Smooth muscle cell (in vitro differentiated cells): ENCODE measurements around the gene ST8SIA5. TPM values are rescaled to one million over a fixed set of nuclear protein-coding genes. Genes with fewer than 3 reads are reported as not detected.

Experiments used
- DNase-seq: peaks from one replicate; lab custom pipeline; 2025; ENCODE audit not compliant: unreplicated experiment; lab: John Stamatoyannopoulos, UW
- H2AFZ ChIP-seq: fragments of 200-600 bp; sonication (generic); 2 replicates; pipeline ENCODE4 v1.6.0; 2016; ENCODE audit warnings: antibody characterized with exemption, low read depth, mild to moderate bottlenecking
- H3F3A ChIP-seq: fragments of 200-600 bp; sonication (generic); 2 replicates; pipeline ENCODE4 v1.6.0; 2017; ENCODE audit warnings: antibody characterized with exemption, low read depth
- H3K27ac ChIP-seq: fragments of 200-600 bp; sonication (generic); 2 replicates; pipeline ENCODE4 v1.5.1; 2016; ENCODE audit warnings: low read depth, mild to moderate bottlenecking
- H3K27me3 ChIP-seq: fragments of 200-600 bp; sonication (generic); 2 replicates; pipeline ENCODE4 v1.6.1; 2016; ENCODE audit warnings: low read depth, mild to moderate bottlenecking
- H3K36me3 ChIP-seq: fragments of 200-600 bp; sonication (generic); 2 replicates; pipeline ENCODE4 v1.5.1; 2016; ENCODE audit warnings: low read depth
- H3K4me1 ChIP-seq: fragments of 200-600 bp; sonication (generic); 2 replicates; pipeline ENCODE4 v1.5.1; 2016; ENCODE audit warnings: low read depth
- H3K4me2 ChIP-seq: fragments of 200-600 bp; sonication (generic); 2 replicates; pipeline ENCODE4 v1.6.0; 2016; ENCODE audit warnings: mild to moderate bottlenecking
- H3K4me3 ChIP-seq: fragments of 200-600 bp; sonication (generic); 2 replicates; pipeline ENCODE4 v1.5.1; 2016; ENCODE audit warnings: mild to moderate bottlenecking
- H3K79me2 ChIP-seq: fragments of 200-600 bp; sonication (generic); 2 replicates; pipeline ENCODE4 v1.6.0; 2016; ENCODE audit warnings: low read depth, mild to moderate bottlenecking
- H3K9ac ChIP-seq: fragments of 200-600 bp; sonication (generic); 2 replicates; pipeline ENCODE4 v1.6.0; 2016; ENCODE audit warnings: low read depth
- H3K9me3 ChIP-seq: fragments of 200-600 bp; sonication (generic); replicated peaks from 2 replicates; pipeline ENCODE4 v1.5.1; 2016; ENCODE audit warnings: low read depth
- H4K20me1 ChIP-seq: fragments of 200-600 bp; sonication (generic); 2 replicates; pipeline ENCODE4 v1.6.0; 2016; ENCODE audit warnings: low read depth
- WGBS: methylation state at CpG from one replicate; pipeline ENCODE4 v1.1.7; 2016; ENCODE audit warnings: low lambda C conversion rate; 5-methylcytosine and 5-hydroxymethylcytosine counted together
- polyA plus RNA-seq: library from polyadenylated mRNA; unstranded; fragments of >200 nt; fragmentation: Nextera tagmentation; extraction: Ambion mirVana; gene quantifications from 2 replicates; pipeline ENCODE4 v1.2.1, GENCODE V29; 2016
- total RNA-seq: library from RNA; depleted of rRNA; stranded (reverse); fragments of >200 nt; gene quantifications from 2 replicates; pipeline ENCODE4 v1.2.3, GENCODE V29; 2014
- TF ChIP-seq, protein P1 (sequence below): fragments of 200-600 bp; sonication (generic); IDR thresholded peaks from 2 replicates; pipeline ENCODE4 v1.5.1; 2017; ENCODE audit warnings: borderline replicate concordance, mild to moderate bottlenecking, antibody characterized with exemption; ENCODE audit not compliant: insufficient read depth, poor library complexity, severe bottlenecking

Gene ST8SIA5
- total and polyA plus RNA-seq, 2 experiments from 2014 or later: 0.22 TPM; not detected in 1

DNA sequence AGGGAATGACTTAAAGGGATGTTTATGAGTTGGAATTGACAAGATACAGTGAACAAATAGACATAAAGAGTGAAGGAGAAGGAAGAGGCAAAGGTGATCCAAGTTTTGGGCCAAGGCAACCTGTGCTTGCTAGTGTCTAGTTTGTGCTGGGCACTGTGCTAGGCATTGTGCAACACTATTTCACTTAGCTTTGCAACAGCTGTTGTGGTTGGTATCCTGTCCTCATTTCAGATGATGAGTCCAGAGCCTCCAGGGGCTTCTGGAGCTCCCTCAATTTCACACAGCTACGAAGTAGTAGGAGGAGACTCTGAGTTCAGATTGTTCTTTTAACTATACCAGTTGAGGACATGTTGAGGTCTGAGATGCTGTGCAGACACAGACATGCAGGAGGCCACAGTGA is 81.7 kb downstream of the ST8SIA5 start:
- Histone ChIP-seq H3K4me3 (no peak overlapping the region), H3K79me2 (no peaks in the 10 kb centered on the region), H3K4me2 (no peak overlapping the region), H3K9ac (no peak overlapping the region), H3K27me3 (no peaks in the 10 kb centered on the region), H3K36me3 (no peaks in the 10 kb centered on the region), H3K4me1 (peaks cover 11% of the 10 kb centered on the region), H2AFZ (no peak overlapping the region), H3F3A (no peaks in the 10 kb centered on the region), H3K9me3 (no peaks in the 10 kb centered on the region), H3K27ac (no peak overlapping the region), H4K20me1 (no peaks in the 10 kb centered on the region)
- 100% methylated on average over 1 of the region's 1 CpG for WGBS
- no peak for DNase-seq
- TF ChIP-seq, protein P1, sequence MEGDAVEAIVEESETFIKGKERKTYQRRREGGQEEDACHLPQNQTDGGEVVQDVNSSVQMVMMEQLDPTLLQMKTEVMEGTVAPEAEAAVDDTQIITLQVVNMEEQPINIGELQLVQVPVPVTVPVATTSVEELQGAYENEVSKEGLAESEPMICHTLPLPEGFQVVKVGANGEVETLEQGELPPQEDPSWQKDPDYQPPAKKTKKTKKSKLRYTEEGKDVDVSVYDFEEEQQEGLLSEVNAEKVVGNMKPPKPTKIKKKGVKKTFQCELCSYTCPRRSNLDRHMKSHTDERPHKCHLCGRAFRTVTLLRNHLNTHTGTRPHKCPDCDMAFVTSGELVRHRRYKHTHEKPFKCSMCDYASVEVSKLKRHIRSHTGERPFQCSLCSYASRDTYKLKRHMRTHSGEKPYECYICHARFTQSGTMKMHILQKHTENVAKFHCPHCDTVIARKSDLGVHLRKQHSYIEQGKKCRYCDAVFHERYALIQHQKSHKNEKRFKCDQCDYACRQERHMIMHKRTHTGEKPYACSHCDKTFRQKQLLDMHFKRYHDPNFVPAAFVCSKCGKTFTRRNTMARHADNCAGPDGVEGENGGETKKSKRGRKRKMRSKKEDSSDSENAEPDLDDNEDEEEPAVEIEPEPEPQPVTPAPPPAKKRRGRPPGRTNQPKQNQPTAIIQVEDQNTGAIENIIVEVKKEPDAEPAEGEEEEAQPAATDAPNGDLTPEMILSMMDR: no peak

DNA sequence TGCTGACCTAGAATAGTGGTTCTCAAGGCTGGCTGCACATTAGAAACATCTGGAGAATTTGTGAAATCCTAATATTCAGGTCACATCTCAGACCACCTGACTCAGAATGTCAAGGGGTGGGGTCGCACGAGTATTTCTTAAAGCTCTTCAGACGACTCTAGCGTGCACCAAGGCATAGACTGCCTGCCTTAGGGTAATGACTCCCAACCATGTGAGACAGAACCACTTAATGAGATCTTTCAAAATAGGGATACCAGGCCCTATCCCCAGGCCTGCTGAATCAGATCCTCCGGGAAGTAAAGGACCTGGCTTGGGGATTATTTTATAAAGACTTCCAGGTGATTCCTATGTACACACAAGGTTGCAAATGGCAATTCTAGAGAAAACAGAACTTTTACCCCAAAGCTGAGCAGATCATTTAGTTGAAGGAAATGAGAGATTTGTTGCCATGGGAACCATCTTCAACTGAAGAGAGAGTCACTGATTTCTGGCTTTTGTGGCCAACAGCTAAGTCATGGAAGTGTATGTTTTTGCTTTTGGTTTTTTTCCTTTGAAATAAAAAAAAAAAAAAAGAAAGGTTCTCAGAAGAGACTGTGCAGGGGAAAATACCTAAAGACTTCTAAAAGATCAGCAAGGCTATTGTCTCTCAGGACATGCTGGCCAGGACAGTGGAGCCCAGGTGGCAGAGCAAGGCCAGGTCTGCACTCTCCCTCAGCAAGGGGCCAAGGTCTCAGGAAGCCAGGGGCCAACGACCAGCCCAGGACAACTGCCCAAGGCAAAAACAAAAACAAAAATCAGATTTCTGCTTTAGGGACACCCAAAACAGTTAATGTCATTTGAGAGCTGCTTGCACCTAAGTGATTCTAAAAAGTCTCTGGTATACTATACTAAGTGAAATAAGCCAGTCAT is 84.5 kb downstream of the ST8SIA5 start:
- H3K27ac ChIP-seq: peak overlapping the region; percentile 90
- DNase-seq: no peak
- TF ChIP-seq, protein P1: no peak
- no peaks in the 10 kb centered on the region for H3K9me3 ChIP-seq
- peak overlapping the region; percentile 77 for H3K4me2 ChIP-seq
- H3K9ac ChIP-seq: peak overlapping the region; percentile 47
- H2AFZ ChIP-seq: peak overlapping the region; percentile 70
- no peak overlapping the region for H3K4me3 ChIP-seq
- no peaks in the 10 kb centered on the region for H4K20me1 ChIP-seq
- no peaks in the 10 kb centered on the region for H3K27me3 ChIP-seq
- peaks cover 11% of the 10 kb centered on the region for H3K4me1 ChIP-seq
- H3K36me3 ChIP-seq: no peaks in the 10 kb centered on the region
- no peaks in the 10 kb centered on the region for H3F3A ChIP-seq
- H3K79me2 ChIP-seq: no peaks in the 10 kb centered on the region
- WGBS: 69% methylated on average over 6 of the region's 6 CpGs

DNA sequence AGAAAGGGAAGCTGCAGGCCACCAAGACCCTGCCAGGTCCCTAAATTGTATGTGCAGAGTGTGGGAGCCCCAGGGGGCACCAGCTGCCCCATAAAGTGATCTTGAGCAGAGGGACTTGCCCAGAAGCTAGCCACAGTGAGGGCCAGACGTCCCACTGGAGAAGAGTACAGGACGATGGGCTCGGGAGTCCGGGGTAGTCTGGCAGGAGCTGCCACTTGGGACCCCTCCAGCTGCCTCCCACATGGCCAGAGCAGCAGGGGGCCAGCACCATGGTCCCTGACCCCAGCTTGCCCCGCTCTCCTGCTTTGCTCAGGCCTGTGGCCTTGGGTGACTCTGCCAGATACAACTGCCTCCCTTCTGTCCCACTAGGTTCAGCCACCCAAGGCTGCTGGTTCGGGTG is 88.2 kb downstream of the ST8SIA5 start:
- no peak overlapping the region for H3K4me2 ChIP-seq
- H3F3A ChIP-seq: no peaks in the 10 kb centered on the region
- H3K27ac ChIP-seq: no peak overlapping the region
- no peak overlapping the region for H3K9ac ChIP-seq
- no peak for DNase-seq
- no peaks in the 10 kb centered on the region for H4K20me1 ChIP-seq
- H3K79me2 ChIP-seq: no peaks in the 10 kb centered on the region
- no peak overlapping the region for H2AFZ ChIP-seq
- no peaks in the 10 kb centered on the region for H3K9me3 ChIP-seq
- TF ChIP-seq, protein P1: no peak
- no peaks in the 10 kb centered on the region for H3K36me3 ChIP-seq
- 73% methylated on average over 6 of the region's 6 CpGs for WGBS
- H3K27me3 ChIP-seq: no peaks in the 10 kb centered on the region
- H3K4me1 ChIP-seq: peaks cover 11% of the 10 kb centered on the region
- no peak overlapping the region for H3K4me3 ChIP-seq
